Lower leg skin (tissue), 4 donors: Measurements from ENCODE around the gene ITGAD. TPM values are rescaled to one million over a fixed set of nuclear protein-coding genes. Genes with fewer than 3 reads are reported as not detected.

Experiments
- DNase-seq, 2 donors: peaks; one replicate each; pipeline ENCODE4 v3.0.0-alpha.2; 2019; ENCODE audit warnings: low spot score in 2 of 2
- H3K4me3 ChIP-seq: fragments of 200-600 bp; sonication (generic); 2 replicates; pipeline ENCODE4 v1.5.1; 2017; ENCODE audit warnings: mild to moderate bottlenecking, low read depth; ENCODE audit not compliant: poor library complexity, severe bottlenecking
- POLR2A ChIP-seq, 2 donors: fragments of 450-650 bp; IDR thresholded peaks; one replicate each; pipeline ENCODE4 v1.6.1; 2016 to 2017; ENCODE audit warnings: antibody characterized with exemption in 2 of 2, mild to moderate bottlenecking in 1 of 2, moderate library complexity in 1 of 2
- WGBS, 2 donors: methylation state at CpG; one replicate each; pipeline ENCODE4 v1.1.5; 2018; 5-methylcytosine and 5-hydroxymethylcytosine counted together
- intact Hi-C: fragments of 100-400 bp; cut with DNase I; formaldehyde crosslinking; loops from one replicate; pipeline ENCODE4 v1.15.0; 2023; ENCODE audit warnings: low total_unique reads
- total RNA-seq, 4 donors: library from RNA; depleted of rRNA; stranded (reverse); fragments of >200 nt; gene quantifications; one replicate each; pipeline ENCODE4 v1.1.0, GENCODE V29; 2016
- TF ChIP-seq, protein P1 (sequence below), 3 donors: fragments of 450-650 bp; IDR thresholded peaks; one replicate each; pipeline ENCODE4 v1.5.1; 2016; ENCODE audit warnings: antibody characterized with exemption in 3 of 3, mild to moderate bottlenecking in 3 of 3, moderate library complexity in 2 of 3

Gene ITGAD
- total RNA-seq, 4 donors from 2014 or later = not detected

GRCh38 chr16:31461921-31462804, 69.0 kb downstream of the ITGAD start:
- H3K4me3 ChIP-seq = no peak overlapping the region
- intact Hi-C loops = no loop called here
- no peak for DNase-seq
- no peak for TF ChIP-seq POLR2A (IDR thresholded peaks at IDR 0.05)
- TF ChIP-seq, protein P1, sequence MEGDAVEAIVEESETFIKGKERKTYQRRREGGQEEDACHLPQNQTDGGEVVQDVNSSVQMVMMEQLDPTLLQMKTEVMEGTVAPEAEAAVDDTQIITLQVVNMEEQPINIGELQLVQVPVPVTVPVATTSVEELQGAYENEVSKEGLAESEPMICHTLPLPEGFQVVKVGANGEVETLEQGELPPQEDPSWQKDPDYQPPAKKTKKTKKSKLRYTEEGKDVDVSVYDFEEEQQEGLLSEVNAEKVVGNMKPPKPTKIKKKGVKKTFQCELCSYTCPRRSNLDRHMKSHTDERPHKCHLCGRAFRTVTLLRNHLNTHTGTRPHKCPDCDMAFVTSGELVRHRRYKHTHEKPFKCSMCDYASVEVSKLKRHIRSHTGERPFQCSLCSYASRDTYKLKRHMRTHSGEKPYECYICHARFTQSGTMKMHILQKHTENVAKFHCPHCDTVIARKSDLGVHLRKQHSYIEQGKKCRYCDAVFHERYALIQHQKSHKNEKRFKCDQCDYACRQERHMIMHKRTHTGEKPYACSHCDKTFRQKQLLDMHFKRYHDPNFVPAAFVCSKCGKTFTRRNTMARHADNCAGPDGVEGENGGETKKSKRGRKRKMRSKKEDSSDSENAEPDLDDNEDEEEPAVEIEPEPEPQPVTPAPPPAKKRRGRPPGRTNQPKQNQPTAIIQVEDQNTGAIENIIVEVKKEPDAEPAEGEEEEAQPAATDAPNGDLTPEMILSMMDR (IDR thresholded peaks at IDR 0.05) = no peak
- 92 to 94% methylated on average over 17 to 30 of the region's 35 CpGs for WGBS, 2 donors

DNA sequence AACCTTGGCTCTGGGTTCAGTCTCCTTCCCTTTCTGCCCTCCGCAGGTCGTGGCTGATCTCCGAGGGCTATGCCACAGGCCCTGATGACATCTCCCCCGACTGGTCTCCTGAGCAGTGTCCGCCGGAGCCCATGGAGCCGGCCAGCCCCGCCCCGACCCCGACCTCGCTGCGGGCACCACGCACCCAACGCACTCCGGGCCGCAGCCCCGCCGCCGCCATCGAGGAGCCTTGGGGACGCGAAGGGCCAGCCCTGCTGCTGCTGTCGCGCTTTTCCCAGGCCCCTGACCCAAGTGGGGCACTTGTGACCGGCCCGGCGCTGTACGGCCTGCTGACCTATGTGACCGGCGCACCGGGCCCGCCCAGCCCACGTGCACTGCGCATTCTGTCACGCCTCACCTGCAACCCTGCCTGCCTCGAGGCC, 71.2 kb downstream of the ITGAD start:
- 96% methylated on average over 36 of the region's 36 CpGs for WGBS, 2 donors
- no peak for DNase-seq
- H3K4me3 ChIP-seq = no peak overlapping the region
- intact Hi-C loops = no loop called here
- TF ChIP-seq, protein P1 (IDR thresholded peaks at IDR 0.05) = no peak
- TF ChIP-seq POLR2A (IDR thresholded peaks at IDR 0.05) = no peak

GRCh38 chr16:31464781-31465260, 71.7 kb downstream of the ITGAD start:
- WGBS, 2 donors = 90 to 94% methylated on average over 15 to 17 of the region's 17 CpGs
- no peak overlapping the region for H3K4me3 ChIP-seq
- no peak for TF ChIP-seq POLR2A (IDR thresholded peaks at IDR 0.05)
- TF ChIP-seq, protein P1 (IDR thresholded peaks at IDR 0.05) = no peak
- intact Hi-C loops = no loop called here
- no peak for DNase-seq

DNA sequence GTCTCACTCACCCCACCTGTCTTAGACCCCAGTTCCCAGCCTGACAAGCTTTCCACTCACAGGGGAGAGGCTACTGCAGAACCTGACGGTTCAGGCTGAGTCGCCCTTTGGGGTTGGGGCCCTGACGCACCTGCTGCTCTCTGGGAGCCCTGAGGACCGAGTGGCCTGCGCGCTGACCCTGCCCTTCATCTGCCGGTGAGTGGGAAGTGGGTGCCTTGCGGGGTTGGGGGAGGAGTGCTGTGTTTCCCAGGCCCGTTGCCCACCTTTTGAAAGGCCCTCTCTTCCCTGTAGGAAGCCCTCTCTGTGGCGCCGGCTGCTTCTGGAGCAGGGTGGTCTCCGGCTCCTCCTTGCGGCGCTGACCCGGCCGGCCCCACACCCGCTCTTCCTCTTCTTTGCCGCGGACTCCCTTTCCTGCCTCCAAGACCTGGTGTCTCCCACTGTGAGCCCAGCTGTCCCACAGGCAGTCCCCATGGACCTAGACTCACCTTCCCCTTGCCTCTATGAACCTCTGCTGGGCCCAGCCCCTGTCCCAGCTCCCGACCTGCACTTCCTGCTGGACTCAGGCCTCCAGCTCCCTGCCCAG, 72.7 kb downstream of the ITGAD start:
- no peak for DNase-seq
- no peak for TF ChIP-seq POLR2A (IDR thresholded peaks at IDR 0.05)
- TF ChIP-seq, protein P1 (IDR thresholded peaks at IDR 0.05) = no peak
- intact Hi-C loops = no loop called here
- WGBS, 2 donors = 90 to 91% methylated on average over 20 of the region's 20 CpGs
- no peak overlapping the region for H3K4me3 ChIP-seq

DNA sequence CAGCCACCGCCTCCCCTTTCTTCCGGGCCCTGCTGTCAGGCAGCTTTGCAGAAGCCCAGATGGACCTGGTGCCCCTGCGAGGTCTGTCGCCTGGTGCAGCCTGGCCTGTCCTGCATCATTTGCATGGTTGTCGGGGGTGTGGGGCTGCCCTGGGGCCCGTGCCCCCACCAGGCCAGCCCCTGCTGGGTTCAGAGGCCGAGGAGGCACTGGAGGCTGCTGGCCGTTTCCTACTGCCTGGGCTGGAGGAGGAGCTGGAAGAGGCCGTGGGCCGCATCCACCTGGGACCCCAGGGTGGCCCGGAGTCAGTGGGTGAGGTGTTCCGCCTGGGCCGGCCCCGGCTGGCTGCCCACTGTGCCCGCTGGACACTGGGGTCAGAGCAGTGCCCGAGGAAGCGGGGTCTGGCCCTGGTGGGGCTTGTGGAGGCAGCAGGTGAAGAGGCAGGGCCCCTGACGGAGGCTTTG, 73.3 kb downstream of the ITGAD start:
- DNase-seq = no peak
- TF ChIP-seq, protein P1 (IDR thresholded peaks at IDR 0.05) = no peak
- no peak for TF ChIP-seq POLR2A (IDR thresholded peaks at IDR 0.05)

More for the DNA sequence above, 73.3 kb downstream of the ITGAD start:
- WGBS, 2 donors = 92 to 97% methylated on average over 9 to 12 of the region's 18 CpGs
- intact Hi-C loops = no loop called here
- H3K4me3 ChIP-seq = no peak overlapping the region
